Nephron (organoid): ENCODE results near the gene SERTAD1.
"Not testable (repeated sequence)": the region's sequence is repeated elsewhere in the genome, so short reads cannot be mapped to it uniquely, and the experiment has no call there.

Experiments used
- H3K27ac Mint-ChIP-seq, 3 experiments: 2 replicates each; pipeline ENCODE4 v1.8.0; 2020; ENCODE audit warnings: mixed read lengths in 3 of 3, mild to moderate bottlenecking in 2 of 3, moderate library complexity in 1 of 3
- H3K27me3 Mint-ChIP-seq: 2 replicates; pipeline ENCODE4 v1.8.0; 2021; ENCODE audit warnings: low read depth, mild to moderate bottlenecking, moderate library complexity, mixed read lengths
- H3K36me3 Mint-ChIP-seq: 2 replicates; pipeline ENCODE4 v1.8.0; 2020; ENCODE audit warnings: low read depth, mixed read lengths
- H3K4me1 Mint-ChIP-seq: 2 replicates; pipeline ENCODE4 v1.8.0; 2020; ENCODE audit warnings: mixed read lengths
- H3K4me3 Mint-ChIP-seq, 3 experiments: 2 replicates each; pipeline ENCODE4 v1.8.0; 2020; ENCODE audit warnings: mild to moderate bottlenecking in 3 of 3, mixed read lengths in 3 of 3, moderate library complexity in 2 of 3
- H3K9me3 Mint-ChIP-seq: 2 replicates; pipeline ENCODE4 v1.8.0; 2020; ENCODE audit warnings: mixed read lengths
- CTCF ChIP-seq, 3 experiments: fragments of 200-600 bp; sonication (generic); IDR thresholded peaks; one replicate each; pipeline ENCODE4 v1.5.0; 2021; ENCODE audit warnings: antibody characterized with exemption in 3 of 3; ENCODE audit not compliant: unreplicated experiment in 3 of 3

The SERTAD1 gene

DNA sequence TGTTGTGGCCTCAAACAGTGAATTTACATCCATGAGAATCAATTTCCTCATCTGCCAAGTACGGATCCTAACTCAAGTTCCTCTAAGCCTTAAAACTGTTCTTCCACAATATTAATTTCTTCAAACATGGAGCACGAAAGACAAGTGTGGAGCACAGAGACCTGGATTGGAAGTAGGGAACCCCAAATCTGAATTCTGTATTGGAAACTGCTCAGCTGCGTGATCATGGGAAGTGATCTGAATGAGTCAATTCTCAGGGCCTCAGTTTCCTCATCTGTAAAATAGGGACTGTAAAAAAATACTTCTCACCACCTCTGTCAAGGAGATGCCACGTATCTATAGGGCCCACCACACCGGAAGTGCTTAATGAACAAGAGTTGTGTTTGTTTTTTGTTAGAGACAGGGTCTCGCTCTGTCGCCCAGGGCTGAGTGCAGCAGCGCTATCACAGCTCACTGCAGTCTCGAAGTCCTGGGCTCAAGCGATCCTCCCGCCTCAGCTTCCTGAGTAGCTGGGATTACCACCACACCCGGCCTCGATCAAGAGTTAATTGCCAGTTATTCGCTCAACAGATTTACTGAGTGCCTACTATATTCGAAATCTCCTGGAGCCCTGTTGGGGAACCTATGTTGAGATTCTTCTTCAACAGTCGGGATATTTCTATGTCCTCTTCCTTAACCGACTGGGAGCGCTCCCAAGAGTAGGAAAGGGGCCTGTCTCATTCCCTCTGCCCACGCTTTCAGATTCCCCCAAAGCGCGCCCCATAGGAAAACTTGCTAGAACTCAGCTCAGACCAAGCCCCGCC, 16.7 kb upstream of the SERTAD1 start:
- Mint-ChIP-seq H3K4me1 (peaks cover 37% of the 10 kb centered on the region), H3K36me3 (peaks cover 29% of the 10 kb centered on the region), H3K27ac (peak overlapping the region; percentile 98 to 99 (median 99)), H3K4me3 (peak overlapping the region; percentile 95 to 100 (median 99)), H3K9me3 (no peaks in the 10 kb centered on the region), H3K27me3 (peaks cover 4% of the 10 kb centered on the region)
- no peak for TF ChIP-seq CTCF (IDR thresholded peaks at IDR 0.05; ENCODE audit: unreplicated experiment in 3 of 3)

DNA sequence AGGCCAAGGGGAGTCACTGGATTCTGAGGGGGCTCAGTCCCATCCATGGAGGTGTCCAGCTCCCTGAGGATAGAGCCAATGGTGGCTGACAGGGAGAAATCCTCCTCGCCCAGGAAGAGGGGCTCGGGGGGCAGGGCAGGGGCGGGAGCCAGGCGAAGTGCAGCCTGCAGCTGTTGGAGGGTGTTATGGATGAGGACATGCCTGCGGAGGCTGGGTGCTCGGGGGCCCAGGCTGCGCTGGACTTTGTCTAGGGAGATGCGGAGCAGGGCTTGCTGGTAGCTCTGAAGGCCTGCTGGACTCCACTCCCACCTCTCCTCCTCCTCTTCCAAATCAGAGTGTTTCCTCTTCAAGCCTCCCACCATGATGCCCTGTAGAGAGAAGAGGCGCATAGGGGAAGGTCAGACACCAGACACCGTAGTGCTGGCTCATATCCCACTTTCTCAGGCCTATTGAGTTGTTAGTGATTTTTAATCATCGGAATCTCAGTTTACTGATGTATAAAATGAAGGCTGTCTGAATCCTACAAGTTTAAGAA, 16.0 kb upstream of the SERTAD1 start:
- no peak for TF ChIP-seq CTCF (IDR thresholded peaks at IDR 0.05; ENCODE audit: unreplicated experiment in 3 of 3)
- peaks cover 4% of the 10 kb centered on the region for H3K27me3 Mint-ChIP-seq
- H3K27ac Mint-ChIP-seq = peak overlapping the region; percentile 98 to 99 (median 99)
- H3K36me3 Mint-ChIP-seq = peaks cover 29% of the 10 kb centered on the region
- H3K4me3 Mint-ChIP-seq = peak overlapping the region; percentile 95 to 100 (median 99)
- H3K4me1 Mint-ChIP-seq = peaks cover 37% of the 10 kb centered on the region
- H3K9me3 Mint-ChIP-seq = no peaks in the 10 kb centered on the region

DNA sequence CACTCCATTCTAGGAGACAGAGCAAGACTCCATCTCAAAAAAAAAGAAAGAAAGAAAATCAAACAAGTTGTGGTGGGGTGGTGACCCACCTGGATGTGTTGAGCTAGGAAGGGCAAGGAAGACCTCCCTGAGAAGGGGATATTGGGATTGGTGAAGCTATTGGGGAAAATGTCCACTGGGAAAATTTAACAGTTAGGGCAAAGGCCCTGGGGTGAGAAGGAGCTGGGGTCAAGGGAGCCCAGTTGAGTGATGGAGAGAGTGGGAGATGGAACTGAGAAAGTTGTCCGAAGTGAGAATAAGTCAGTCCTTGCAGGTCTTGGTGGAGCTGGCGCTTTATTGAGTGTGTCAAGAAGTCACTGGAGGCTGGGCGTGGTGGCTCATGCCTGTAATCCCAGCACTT, 12.5 kb upstream of the SERTAD1 start:
- H3K4me1 Mint-ChIP-seq = peaks cover 39% of the 10 kb centered on the region
- no peaks in the 10 kb centered on the region for H3K9me3 Mint-ChIP-seq
- H3K36me3 Mint-ChIP-seq = peaks cover 29% of the 10 kb centered on the region
- no peaks in the 10 kb centered on the region for H3K27me3 Mint-ChIP-seq
- H3K27ac Mint-ChIP-seq = peak overlapping the region; percentile 29 to 74 (median 34)
- H3K4me3 Mint-ChIP-seq = peak overlapping the region; percentile 40 to 69 (median 66)
- TF ChIP-seq CTCF (IDR thresholded peaks at IDR 0.05; ENCODE audit: unreplicated experiment in 3 of 3) = no peak

DNA sequence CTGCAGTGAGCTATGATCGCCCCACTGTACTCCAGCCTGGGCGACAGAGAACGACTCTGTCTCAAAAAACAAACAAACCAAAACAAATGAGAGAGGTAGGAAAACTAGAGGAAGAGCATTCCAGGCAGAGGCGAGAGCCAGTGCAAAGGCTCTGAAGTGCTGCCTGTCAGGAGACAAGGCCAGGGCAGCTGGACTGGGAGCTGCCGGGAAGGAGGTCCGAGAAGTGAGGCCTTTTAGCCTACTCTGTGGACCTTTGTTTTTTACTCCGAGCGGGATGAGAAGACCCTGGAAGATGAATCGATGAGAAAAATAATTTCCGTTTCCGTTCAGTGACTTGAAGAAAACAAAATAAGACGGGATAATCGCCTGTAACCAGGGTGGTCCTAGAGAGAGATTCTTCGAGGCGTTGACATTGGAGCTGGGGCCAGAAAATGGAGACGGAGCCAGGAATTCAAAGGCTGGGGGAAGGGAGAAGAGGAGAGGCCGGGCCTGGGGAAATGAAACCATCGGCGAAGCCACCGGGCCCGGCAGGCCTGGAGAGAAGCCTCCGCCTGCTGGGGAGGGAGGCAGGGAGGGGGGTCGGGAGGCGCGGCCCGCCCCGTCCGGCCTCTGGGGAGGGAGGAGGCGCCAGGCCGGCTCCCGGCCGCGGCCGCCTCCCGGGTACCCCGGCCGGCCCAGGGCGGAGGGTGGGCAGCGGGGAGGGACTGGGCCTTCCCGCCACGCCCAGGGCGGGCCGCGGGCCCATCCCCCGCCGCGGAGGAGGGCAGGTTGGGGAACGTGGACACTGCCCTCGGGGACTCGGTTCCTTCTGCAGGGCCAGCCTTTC, 7.8 kb upstream of the SERTAD1 start:
- no peaks in the 10 kb centered on the region for H3K9me3 Mint-ChIP-seq
- peak overlapping the region; percentile 86 to 88 (median 88) for H3K4me3 Mint-ChIP-seq
- peaks cover 5% of the 10 kb centered on the region for H3K36me3 Mint-ChIP-seq
- peaks cover 31% of the 10 kb centered on the region for H3K4me1 Mint-ChIP-seq
- TF ChIP-seq CTCF (IDR thresholded peaks at IDR 0.05; ENCODE audit: unreplicated experiment in 3 of 3) = no peak
- peak overlapping the region; percentile 99 to 100 (median 99) for H3K27ac Mint-ChIP-seq
- no peaks in the 10 kb centered on the region for H3K27me3 Mint-ChIP-seq

- Mint-ChIP-seq H3K27ac (peak overlapping the region; percentile 99 to 100 (median 99)), H3K4me3 (peak overlapping the region; percentile 86 to 88 (median 88)), H3K4me1 (peaks cover 27% of the 10 kb centered on the region)
- not testable (repeated sequence) for H3K36me3 Mint-ChIP-seq, H3K27me3 Mint-ChIP-seq, H3K9me3 Mint-ChIP-seq
Observed at GRCh38 chr19:40432760-40433159, 7.0 kb upstream of the SERTAD1 start.

DNA sequence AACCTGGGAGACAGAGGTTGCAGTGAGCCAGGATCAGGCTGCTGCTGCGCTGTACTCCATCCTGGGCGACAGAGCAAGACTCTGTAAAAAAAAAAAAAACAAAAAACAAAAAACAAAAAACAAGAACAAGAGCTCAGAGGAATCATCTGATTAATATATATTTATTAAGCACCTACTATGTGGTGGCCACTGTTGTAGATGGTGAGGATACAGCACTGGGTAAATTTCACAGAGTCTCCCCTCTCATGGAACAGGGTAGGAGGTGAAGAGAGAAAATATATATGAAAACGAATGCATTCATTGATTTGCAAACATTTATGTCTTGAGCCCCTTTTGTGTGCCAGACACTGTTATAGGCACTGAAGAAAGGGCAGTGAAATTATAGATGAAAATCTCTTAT, 5.9 kb upstream of the SERTAD1 start:
- Mint-ChIP-seq H3K4me3 (peak overlapping the region; percentile 65 to 73 (median 66)), H3K27ac (peak overlapping the region; percentile 86 to 100 (median 90)), H3K9me3 (no peaks in the 10 kb centered on the region), H3K27me3 (no peaks in the 10 kb centered on the region), H3K4me1 (peaks cover 27% of the 10 kb centered on the region), H3K36me3 (no peaks in the 10 kb centered on the region)
- TF ChIP-seq CTCF (IDR thresholded peaks at IDR 0.05; ENCODE audit: unreplicated experiment in 3 of 3) = no peak

GRCh38 chr19:40430242-40430641, 4.5 kb upstream of the SERTAD1 start:
- not testable (repeated sequence) for H3K4me3 Mint-ChIP-seq, H3K36me3 Mint-ChIP-seq, H3K9me3 Mint-ChIP-seq, H3K27ac Mint-ChIP-seq, H3K27me3 Mint-ChIP-seq
- peaks cover 22% of the 10 kb centered on the region for H3K4me1 Mint-ChIP-seq

GRCh38 chr19:40428197-40428596, 2.4 kb upstream of the SERTAD1 start:
- Mint-ChIP-seq H3K4me3 (peak overlapping the region in 1 of 3 experiments; percentile 58), H3K4me1 (peaks cover 22% of the 10 kb centered on the region)
- H3K9me3 Mint-ChIP-seq, H3K27ac Mint-ChIP-seq, H3K36me3 Mint-ChIP-seq, H3K27me3 Mint-ChIP-seq: not testable (repeated sequence)
